AG20443 (cell line): ENCODE data around the gene H2BW2.
"Not testable (repeated sequence)": the region's sequence is repeated elsewhere in the genome, so short reads cannot be mapped to it uniquely, and the experiment has no call there.

ENCODE experiments used
- DNase-seq: peaks from one replicate; pipeline ENCODE4 v3.0.0; 2012; ENCODE audit warnings: low spot score, mixed read lengths

H2BW2 gene

DNA sequence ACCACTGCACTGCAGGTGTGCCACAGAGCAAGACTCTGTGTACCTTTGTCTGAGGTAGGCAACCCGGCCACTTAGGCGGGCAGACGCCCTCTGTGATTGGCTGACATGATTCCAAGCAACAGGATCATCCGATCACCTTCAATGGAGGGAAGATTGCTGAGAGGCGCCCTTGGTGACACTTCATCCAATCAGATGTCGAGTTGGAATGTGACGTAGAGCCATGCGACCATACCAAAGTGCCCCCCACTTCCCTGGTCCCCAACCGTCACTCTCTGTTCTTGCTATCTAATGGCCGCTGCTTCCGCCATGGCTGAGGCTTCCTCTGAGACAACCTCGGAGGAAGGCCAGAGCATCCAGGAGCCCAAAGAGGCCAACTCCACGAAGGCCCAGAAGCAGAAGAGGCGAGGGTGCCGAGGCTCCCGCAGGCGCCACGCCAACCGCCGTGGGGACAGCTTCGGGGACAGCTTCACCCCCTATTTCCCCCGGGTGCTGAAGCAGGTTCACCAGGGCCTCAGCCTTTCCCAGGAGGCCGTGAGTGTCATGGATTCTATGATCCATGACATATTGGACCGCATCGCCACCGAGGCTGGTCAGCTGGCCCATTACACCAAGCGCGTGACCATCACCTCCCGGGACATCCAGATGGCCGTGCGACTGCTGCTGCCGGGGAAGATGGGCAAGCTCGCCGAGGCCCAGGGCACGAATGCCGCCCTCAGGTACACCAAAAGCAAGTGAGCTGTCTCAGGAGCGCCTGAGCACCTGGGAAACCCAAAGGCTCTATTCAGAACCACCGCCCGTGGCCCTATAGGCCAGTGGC, at the start of gene H2BW2:
H2BW2 (plus strand) TSS at position 268 of the 817 bp plus-strand sequence; CDS start at position 307, 39 bp downstream.
- no peak for DNase-seq

DNA sequence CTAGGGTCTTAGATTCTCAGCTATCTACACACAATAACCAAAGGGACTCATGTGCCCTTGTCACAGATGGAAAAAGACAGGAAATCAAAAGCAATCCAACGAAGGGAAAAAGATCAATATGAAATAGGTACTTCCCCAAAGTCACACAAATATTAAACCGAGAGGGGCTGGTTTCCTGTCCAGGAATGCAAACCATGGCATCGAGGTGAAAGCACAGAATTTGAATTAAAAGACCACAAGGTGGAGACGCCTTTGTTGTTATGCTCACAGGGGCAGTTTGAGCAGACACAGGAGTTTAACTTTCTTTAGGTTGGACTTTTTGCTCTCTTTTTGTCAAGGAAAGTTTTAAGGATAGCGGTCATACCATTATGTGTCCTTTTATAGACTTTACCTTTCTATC, 40.5 kb upstream of the H2BW2 start:
- DNase-seq, result no peak

DNA sequence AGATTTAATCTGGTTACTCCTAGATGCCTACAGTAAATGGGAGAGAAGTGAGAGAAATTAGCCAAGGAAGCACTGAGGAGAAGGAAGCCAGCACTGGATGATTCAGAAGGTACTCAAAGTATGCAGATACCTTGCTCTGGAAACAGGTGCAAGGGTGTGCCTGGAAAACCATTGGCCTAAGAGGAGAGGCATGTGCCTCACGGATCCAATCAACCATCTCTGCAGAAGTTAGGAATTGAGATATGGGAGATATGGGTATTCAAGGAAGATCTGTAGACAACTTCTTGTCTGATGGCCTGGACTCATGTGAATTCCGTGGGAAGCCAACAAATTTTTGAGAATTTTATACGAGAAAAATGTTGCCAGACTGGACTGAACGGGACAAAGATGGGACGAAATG, 30.9 kb upstream of the H2BW2 start:
- DNase-seq, result no peak

DNA sequence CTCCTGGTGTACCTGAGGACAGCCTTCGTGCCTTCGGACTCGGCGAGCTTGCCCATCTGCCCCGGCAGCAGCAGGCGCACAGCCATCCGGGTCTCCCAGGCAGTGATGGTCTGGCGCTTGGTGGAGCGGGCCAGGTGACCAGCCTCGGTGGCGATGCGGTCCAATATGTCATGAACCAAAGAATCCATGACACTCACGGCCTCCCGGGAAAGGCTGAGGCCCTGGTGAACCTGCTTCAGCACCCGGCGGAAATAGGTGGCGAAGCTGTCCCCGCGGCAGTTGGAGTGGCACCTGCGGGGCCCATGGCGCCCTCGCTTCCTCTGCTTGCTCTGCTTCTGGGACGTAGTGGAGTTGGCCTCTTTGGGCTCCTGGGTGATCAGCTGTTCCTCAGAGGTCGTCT, 26.6 kb upstream of the H2BW2 start:
- DNase-seq, result no peak

DNA sequence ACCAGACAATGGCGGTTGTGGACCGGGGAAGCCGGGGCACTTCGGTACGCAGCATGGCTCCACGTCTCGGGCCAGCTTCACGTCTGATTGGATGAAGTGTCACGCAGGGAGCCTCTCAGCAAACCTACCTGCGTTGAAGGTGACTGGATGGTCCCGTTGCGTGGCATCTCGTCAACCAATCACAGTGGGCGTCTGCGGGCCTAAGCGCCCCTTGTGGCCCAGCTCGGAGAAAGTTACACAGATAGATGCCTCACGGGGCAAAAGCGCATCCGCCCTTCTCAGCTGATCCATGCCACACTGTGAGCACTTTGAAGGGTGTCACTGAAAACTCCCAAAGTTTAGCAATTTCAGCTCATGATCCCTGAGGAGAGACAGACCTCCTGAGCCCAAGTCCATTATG, 26.1 kb upstream of the H2BW2 start, which contains the start of gene H2BW1:
H2BW1 (minus strand) TSS at position 103 of the 400 bp plus-strand sequence. CDS start 132 bp downstream, outside the sequence.
- DNase-seq, result no peak

DNA sequence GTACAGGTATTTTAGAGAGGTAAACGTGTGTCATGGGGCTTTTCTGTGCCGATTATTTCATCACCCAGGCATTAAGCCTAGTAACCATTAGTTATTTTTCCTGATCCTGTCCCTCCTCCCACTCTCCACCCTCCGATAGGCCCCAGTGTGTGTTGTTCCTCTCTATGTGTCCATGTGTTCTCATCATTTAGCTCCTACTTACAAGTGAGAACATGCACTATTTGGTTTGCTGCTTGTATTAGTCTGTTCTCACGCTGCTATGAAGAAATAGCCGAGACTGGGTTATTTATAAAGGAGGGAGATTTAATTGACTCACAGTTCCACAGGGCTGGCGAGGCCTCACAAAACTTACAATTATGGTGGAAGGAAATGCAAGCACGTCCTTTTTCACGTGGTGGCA, 24.2 kb upstream of the H2BW2 start:
- not testable (repeated sequence) for DNase-seq

DNA sequence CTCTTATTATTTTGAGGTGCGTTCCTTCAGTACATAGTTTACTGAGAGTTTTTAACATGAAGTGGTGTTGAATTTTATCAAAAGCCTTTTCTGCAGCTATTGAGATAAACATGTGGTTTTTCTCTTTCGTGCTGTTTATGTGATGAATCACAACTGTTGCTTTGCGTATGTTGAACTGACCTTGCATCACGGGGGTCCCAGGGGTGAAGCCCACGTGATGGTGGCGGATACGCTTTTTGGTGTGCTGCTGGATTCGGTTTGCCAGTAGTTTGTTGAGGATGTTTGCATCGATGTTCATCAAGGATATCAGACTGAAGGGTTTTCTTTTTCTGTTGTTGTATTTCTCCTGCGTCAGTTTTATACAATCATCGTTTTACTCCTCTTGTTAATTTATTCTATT, 21.6 kb upstream of the H2BW2 start:
- DNase-seq, result no peak

DNA sequence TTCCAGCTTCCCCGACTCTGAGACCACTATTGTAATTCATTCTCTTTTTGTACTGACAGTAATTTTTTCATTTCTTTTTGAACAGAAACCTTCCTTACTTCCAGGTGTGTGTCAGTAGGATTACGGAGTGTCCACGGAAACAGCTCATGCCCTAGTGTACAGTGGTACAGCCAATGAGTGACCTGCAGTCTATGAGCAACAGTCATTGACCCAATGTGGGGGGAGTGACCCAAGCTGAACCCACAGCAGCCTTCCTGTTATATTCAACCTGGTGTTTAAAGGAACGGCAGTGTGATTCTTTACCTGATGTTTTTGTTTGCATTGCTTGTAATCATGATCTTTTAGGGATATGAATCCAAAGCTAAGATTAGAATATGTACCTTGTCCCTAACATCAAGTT, 1.2 kb downstream of the H2BW2 start:
- DNase-seq, result no peak

DNA sequence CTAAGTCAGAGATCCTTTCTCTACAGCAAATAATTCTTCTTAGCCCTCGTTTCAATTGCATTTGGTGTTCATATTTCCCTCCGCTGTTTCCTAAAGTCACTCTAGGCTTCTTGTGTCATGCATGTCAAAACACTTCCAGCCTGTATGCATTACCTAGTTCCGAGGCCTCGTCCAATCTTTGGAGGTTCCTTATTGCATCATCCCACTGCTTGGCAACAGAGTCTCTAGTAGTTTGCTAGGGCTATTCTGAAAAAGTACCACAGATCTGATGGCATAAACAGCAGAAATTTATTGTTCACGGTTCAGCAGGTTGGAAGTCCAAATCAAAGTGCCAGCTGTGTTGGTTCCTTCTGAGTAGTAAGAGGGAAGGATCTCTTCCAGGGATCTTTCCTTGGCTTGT, 5.9 kb downstream of the H2BW2 start:
- DNase-seq, result no peak

DNA sequence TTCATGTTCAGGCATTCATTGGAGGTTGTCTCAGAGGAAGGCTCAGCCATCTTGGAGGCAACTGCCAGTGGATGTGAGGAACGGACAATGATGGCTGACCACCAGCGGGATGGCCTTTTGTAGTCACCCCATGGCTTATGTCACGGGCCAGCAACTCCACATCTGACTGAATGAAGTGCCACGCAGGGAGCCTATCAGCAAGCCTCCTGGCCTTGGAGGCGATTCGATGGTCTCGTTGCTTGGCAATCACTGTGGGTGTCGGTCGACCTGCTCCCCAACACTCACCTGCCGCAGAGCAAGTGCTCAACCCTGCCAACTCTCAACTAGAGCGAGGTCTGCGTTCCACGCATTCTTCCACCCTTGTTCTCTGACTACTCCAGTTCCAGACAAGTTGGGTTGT, 7.4 kb downstream of the H2BW2 start:
- DNase-seq, result no peak

DNA sequence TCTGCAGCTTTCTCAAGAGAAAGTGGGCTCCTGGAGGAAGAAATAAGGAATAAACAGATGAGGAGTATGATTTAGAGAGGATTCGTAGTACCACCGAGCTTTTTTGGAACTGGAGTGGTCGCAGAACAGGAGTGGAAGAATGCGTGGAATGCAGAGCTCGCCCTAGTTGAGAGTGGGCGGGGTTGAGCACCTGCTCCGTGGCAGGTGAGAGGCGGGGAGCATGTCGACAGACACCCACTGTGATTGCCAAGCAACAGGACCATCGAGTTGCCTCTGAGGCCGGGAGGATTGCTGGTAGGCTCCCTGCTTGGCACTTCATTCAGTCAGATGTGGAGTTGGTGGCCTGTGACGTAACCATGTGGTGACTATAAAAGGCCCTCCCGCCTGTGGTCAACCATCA, 15.2 kb downstream of the H2BW2 start:
- DNase-seq, result not testable (repeated sequence)

DNA sequence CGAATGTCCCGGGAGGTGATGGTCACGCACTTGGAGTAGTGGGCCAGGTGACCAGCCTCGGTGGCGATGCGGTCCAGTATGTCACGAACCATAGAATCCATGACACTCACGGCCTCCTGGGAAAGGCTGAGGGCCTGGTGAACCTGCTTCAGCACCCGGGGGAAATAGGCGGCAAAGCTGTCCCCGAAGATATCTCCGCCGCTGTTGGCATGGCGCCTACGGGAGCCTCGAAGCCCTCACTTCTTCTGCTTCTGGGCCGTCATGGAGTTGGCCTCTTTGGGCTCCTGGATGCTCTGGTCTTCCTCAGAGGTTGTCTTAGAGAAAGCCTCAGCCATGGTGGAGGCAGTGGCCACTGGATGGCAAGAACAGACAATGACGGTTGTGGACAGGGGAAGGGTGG, 22.9 kb downstream of the H2BW2 start:
- not testable (repeated sequence) for DNase-seq

DNA sequence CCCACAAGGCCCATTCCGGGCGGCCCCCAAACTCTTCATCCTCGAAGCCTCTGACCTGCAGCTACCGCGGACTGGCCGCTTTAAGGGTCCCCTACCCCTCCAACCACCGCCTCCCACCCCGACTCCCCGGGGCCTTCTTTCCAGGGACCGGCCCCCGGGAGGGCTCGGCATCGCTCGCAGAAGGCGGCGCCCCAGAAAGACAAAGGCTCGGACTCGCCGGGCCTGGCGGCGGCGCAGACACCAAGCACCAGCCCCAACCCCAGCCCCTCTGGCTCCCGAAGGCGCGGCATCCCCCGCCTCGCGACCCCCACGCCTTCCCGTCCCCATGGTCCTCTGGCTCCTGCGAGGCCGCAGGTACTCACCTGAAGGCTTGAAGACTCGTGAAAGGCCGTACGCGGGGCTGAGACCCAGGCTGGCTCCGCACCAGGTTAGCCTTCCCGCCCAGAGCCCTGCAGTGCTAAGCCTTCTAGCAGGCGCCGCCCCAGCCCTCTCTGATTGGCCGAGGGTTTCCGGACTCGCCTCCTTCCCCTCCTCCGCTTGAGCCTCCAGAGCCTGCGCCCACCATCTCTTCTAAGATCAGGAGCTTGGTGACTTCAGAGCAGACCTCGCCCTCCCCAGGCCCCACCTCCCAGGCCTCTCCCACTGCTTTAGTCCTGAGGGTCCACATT, 36.2 kb downstream of the H2BW2 start, which contains the start of gene TMSB15C:
TMSB15C (minus strand) TSS at position 459 of the 668 bp plus-strand sequence.
- not testable (repeated sequence) for DNase-seq

DNA sequence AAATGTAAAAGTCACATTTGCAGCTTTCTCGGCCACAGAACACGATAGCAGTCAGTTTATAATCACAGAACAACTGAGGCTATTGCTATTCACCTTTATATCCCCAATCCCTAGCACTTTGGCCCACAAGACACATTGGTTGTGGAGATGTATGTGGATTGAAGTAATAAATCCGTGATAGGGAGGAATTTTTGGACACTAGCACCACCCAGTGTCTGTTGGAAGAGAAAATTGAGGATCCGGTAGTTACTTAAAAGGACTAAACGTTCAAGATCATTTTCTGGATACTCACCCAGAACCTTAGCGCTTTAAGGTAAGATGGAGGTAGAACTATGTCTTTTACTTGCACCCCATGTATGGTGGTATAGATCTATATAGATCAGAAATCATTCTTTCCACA, 38.1 kb downstream of the H2BW2 start:
- not testable (repeated sequence) for DNase-seq

DNA sequence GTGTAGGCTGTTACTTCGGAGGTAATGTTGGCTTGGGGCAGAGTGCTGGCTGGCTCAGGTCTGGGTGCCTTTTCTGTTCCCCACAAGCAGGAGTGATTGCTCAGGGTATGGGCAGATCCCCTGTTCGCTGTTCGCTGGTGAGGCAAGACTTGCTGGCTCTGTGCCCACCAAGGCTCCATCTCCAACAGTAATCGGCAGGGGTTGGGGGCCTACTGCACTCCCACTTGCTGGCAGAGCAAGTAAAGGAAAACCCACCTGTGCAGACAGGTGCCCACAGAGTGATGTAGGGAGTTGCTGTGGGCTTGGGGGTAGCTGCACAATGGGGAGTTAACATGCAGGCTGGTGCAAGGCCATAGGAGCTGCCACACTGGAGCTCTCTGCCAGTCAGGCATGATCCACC, 44.3 kb downstream of the H2BW2 start:
- no peak for DNase-seq

DNA sequence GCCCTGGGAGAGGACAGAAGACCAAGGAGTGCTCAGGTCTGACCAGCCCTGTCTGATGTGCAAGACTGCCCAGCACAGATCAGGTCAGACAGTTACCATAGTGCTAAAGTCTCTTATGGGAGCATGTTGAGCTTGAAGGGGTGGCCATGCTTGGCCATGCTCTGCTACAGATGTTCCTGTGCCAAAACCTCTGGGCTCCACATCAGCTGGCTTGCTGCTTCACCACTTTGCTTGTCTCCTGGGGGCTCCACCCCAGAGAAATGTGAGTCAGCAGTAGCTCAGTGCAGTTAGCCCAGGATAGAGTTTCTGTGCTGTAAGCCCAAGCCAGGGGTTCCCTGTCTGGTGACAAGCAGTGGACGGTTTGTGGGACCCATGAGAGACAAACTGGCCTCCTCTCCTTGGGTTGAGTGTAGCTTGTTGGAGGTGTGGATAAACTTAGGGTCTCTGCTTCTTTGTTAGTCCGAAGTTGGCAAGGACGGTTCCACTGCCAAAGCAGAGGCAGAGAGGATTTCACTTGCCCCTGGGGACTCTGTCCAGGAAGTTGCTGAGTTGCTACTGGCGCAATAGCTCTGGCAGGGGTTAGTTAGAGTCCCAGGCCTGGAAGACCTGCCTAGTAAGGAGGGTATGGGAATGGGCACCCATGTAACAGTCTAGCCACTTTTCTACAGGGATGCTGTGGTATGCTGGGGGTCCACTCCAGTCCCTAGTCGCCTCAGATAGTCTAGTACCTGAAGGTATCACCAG, 45.0 kb downstream of the H2BW2 start:
- DNase-seq, result no peak

DNA sequence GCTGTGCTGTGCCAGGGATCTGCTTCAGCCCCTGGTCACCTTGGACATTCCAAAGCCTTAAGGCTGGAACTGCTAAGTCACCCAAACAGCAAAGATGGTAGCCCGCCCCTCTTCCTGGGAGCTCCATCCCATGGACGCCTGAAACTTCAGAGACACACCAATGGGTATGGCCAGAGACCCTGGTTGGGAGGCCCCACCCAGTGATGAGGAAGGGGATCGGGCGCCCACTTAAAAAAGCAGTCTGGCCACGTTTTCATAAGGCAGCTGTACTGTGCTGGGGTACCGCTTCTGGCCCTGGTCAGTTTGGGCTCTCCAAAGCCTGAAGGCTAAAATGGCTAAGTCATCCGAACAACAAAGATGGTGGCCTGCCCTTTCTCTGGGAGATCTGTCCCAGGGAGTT, 45.7 kb downstream of the H2BW2 start:
- no peak for DNase-seq

DNA sequence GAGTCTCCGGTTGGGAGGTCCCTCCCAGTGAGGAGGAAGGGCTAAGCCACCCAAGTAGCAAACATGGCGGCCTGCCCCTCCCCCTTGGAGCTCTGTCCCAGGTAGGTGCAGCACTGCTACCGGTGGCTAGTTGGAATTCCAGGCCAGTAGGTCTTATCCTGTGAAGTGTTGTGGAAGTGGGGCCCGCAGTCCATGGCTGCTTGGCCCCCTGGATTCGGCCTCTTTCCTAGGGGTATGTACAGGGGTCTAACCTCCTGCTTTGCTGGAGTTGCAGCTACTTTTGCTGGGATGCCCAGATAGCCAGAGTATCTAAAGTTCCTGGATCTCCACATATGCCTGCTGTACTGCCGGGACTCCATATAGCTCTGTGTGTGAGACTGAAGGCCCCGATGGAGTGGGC, 46.2 kb downstream of the H2BW2 start:
- DNase-seq, result no peak
